PC-3 (cell line): Measurements from ENCODE around the gene SYT9. TPM values are rescaled to one million over a fixed set of nuclear protein-coding genes. Genes with fewer than 3 reads are reported as not detected.

Experiments
- ATAC-seq: fragments of 200-7000 bp; cut with Tn5 transposase; 2 replicates; pipeline ENCODE4 v1.9.1; 2020; ENCODE audit warnings: mild to moderate bottlenecking, moderate library complexity
- BruUV-seq: library from RNA; stranded (reverse); fragments of 400-500 nt; replicated peaks from 2 replicates; lab custom pipeline; 2021; lab: Mats Ljungman, UMichigan
- CTCF ChIA-PET: fragments of 300-600 bp; sonication (Branson Sonifier 250); formaldehyde crosslinking; loops from one replicate; lab custom pipeline; 2022; ENCODE audit warnings: antibody characterized with exemption; lab: Charles Lee
- POLR2A ChIA-PET: fragments of 300-600 bp; sonication (Branson Sonifier 250); formaldehyde crosslinking; loops from one replicate; lab custom pipeline; 2022; ENCODE audit warnings: antibody characterized with exemption; ENCODE audit not compliant: unreplicated experiment; lab: Charles Lee
- DNase-seq: peaks from one replicate; pipeline ENCODE4 v3.0.0-alpha.2; 2015
- H2AFZ ChIP-seq: fragments of 300-600 bp; sonication (generic); 2 replicates; pipeline ENCODE4 v1.6.0; 2016; ENCODE audit warnings: antibody characterized with exemption, low read length
- H3F3A ChIP-seq: fragments of 300-600 bp; sonication (generic); one replicate; pipeline ENCODE4 v1.6.0; 2017; ENCODE audit warnings: antibody characterized with exemption, low read length, control low read depth, mild to moderate bottlenecking; ENCODE audit not compliant: unreplicated experiment
- H3K27ac ChIP-seq: fragments of 300-600 bp; sonication (generic); 2 replicates; pipeline ENCODE4 v1.5.1; 2016; ENCODE audit warnings: mild to moderate bottlenecking, low read length
- H3K27me3 ChIP-seq: fragments of 300-600 bp; sonication (generic); 2 replicates; pipeline ENCODE4 v1.6.1; 2016; ENCODE audit warnings: low read length, mixed read lengths
- H3K36me3 ChIP-seq: fragments of 300-600 bp; sonication (generic); 2 replicates; pipeline ENCODE4 v1.6.1; 2016; ENCODE audit warnings: low read depth, mixed run types, low read length, mixed read lengths
- H3K4me1 ChIP-seq: fragments of 300-600 bp; sonication (generic); 2 replicates; pipeline ENCODE4 v1.5.1; 2016; ENCODE audit warnings: low read length; ENCODE audit not compliant: insufficient read depth
- H3K4me2 ChIP-seq: fragments of 300-600 bp; sonication (generic); 2 replicates; pipeline ENCODE4 v1.6.0; 2016; ENCODE audit warnings: low read length
- H3K4me3 ChIP-seq: fragments of 300-600 bp; sonication (generic); 2 replicates; pipeline ENCODE4 v1.5.1; 2016; ENCODE audit warnings: mild to moderate bottlenecking, low read length, mixed read lengths
- H3K79me2 ChIP-seq: fragments of 300-600 bp; sonication (generic); 2 replicates; pipeline ENCODE4 v1.6.1; 2017; ENCODE audit warnings: low read length, mixed read lengths
- H3K9ac ChIP-seq: fragments of 300-600 bp; sonication (generic); 2 replicates; pipeline ENCODE4 v1.6.0; 2016; ENCODE audit warnings: mild to moderate bottlenecking, low read length
- H3K9me2 ChIP-seq: fragments of 300-600 bp; sonication (generic); replicated peaks from 2 replicates; pipeline ENCODE4 v1.6.1; 2016; ENCODE audit warnings: mixed run types, low read length, mixed read lengths
- H3K9me3 ChIP-seq: fragments of 300-600 bp; sonication (generic); 2 replicates; pipeline ENCODE4 v1.6.1; 2016; ENCODE audit warnings: low read length, mixed read lengths
- H4K20me1 ChIP-seq: fragments of 300-600 bp; sonication (generic); 2 replicates; pipeline ENCODE4 v1.6.1; 2016; ENCODE audit warnings: low read length, mixed read lengths
- CTCF ChIP-seq: fragments of 300-600 bp; sonication (generic); conservative IDR thresholded peaks from 2 replicates; pipeline ENCODE4 v1.5.1; 2017; ENCODE audit warnings: antibody characterized with exemption, low read depth, mild to moderate bottlenecking, low read length
- EZH2 ChIP-seq: fragments of 300-600 bp; sonication (generic); IDR thresholded peaks from one replicate; pipeline ENCODE4 v1.6.1; 2017; ENCODE audit warnings: antibody characterized with exemption, mild to moderate bottlenecking, low read length; ENCODE audit not compliant: unreplicated experiment
- EZH2phosphoT487 ChIP-seq: fragments of 300-600 bp; sonication (generic); IDR thresholded peaks from 2 replicates; pipeline ENCODE4 v1.6.1; 2018; ENCODE audit warnings: mild to moderate bottlenecking, antibody characterized with exemption, low read length, borderline replicate concordance
- intact Hi-C: fragments of 100-400 bp; cut with micrococcal nuclease; formaldehyde crosslinking; loops from 2 replicates; pipeline ENCODE4 v1.9.0; 2023
- total RNA-seq: library from RNA; depleted of rRNA; stranded (reverse); fragments of >200 nt; gene quantifications from 2 replicates; pipeline ENCODE4 v1.2.3, GENCODE V29; 2014

SYT9 gene
- total RNA-seq, 1 experiment from 2014 or later: 6.3 TPM

- peaks cover 22% of the 10 kb centered on the region for H3K27me3 ChIP-seq
- no peak for ATAC-seq
- H3K4me2 ChIP-seq: no peak overlapping the region
- H4K20me1 ChIP-seq: no peaks in the 10 kb centered on the region
- H3K9ac ChIP-seq: no peak overlapping the region
- H3K4me1 ChIP-seq: no peaks in the 10 kb centered on the region
- H3K9me3 ChIP-seq: no peaks in the 10 kb centered on the region
- CTCF ChIA-PET: no interaction called here
- no peaks in the 10 kb centered on the region for H3K9me2 ChIP-seq
- TF ChIP-seq EZH2phosphoT487: no peak
- no peak for TF ChIP-seq CTCF
- TF ChIP-seq EZH2: no peak
- no peak overlapping the region for H3K27ac ChIP-seq
- no peak overlapping the region for H2AFZ ChIP-seq
- intact Hi-C loops: no loop called here
- POLR2A ChIA-PET: no interaction called here
- no peaks in the 10 kb centered on the region for H3F3A ChIP-seq
- DNase-seq: no peak
- H3K36me3 ChIP-seq: no peaks in the 10 kb centered on the region
- no peak overlapping the region for H3K4me3 ChIP-seq
- no peaks in the 10 kb centered on the region for H3K79me2 ChIP-seq
- no TSS peak for BruUV-seq
These were observed 249.5 kb downstream of the SYT9 start for GRCh38 chr11:7501251-7501650.

- DNase-seq (no peak), ATAC-seq (no peak)
- Histone ChIP-seq H3F3A (no peaks in the 10 kb centered on the region), H2AFZ (no peak overlapping the region), H3K4me3 (no peak overlapping the region), H3K4me1 (no peaks in the 10 kb centered on the region), H3K9me3 (no peaks in the 10 kb centered on the region), H3K9ac (no peak overlapping the region), H3K27ac (no peak overlapping the region), H3K36me3 (no peaks in the 10 kb centered on the region), H3K4me2 (no peak overlapping the region), H3K27me3 (peaks cover 28% of the 10 kb centered on the region), H4K20me1 (no peaks in the 10 kb centered on the region), H3K9me2 (no peaks in the 10 kb centered on the region), H3K79me2 (no peaks in the 10 kb centered on the region)
- ChIA-PET POLR2A (no interaction called here), CTCF (no interaction called here)
- no TSS peak for BruUV-seq
- intact Hi-C loops: no loop called here
- TF ChIP-seq CTCF: no peak
- no peak for TF ChIP-seq EZH2
- TF ChIP-seq EZH2phosphoT487: no peak
These were observed 250.2 kb downstream of the SYT9 start for GRCh38 chr11:7501894-7502293.

GRCh38 chr11:7506243-7506642, 254.5 kb downstream of the SYT9 start:
- no peak for ATAC-seq
- no peaks in the 10 kb centered on the region for H4K20me1 ChIP-seq
- intact Hi-C loops: no loop called here
- H3K9ac ChIP-seq: no peak overlapping the region
- H3K4me2 ChIP-seq: no peak overlapping the region
- BruUV-seq: no TSS peak
- CTCF ChIA-PET: no interaction called here
- no peaks in the 10 kb centered on the region for H3K36me3 ChIP-seq
- no peaks in the 10 kb centered on the region for H3K9me2 ChIP-seq
- H3K4me1 ChIP-seq: no peaks in the 10 kb centered on the region
- no peaks in the 10 kb centered on the region for H3F3A ChIP-seq
- TF ChIP-seq EZH2phosphoT487 (no peak), CTCF (no peak), EZH2 (no peak)
- H3K79me2 ChIP-seq: no peaks in the 10 kb centered on the region
- H3K27ac ChIP-seq: no peak overlapping the region
- H3K27me3 ChIP-seq: peaks cover 23% of the 10 kb centered on the region; the same call in 1 of the 2 replicates
- no peak overlapping the region for H2AFZ ChIP-seq
- H3K4me3 ChIP-seq: no peak overlapping the region
- no peaks in the 10 kb centered on the region for H3K9me3 ChIP-seq
- DNase-seq: no peak
- POLR2A ChIA-PET: interaction anchor here (0.6 kb wide), 1 partner anchor 70 kb away, joined by 3 read pairs; no protein-coding TSS in a partner anchor
